BLaER1 (cell line): ENCODE measurements around the gene ABCF2.

Source experiments
- H3K27ac ChIP-seq: shearing (Covaris generic); formaldehyde crosslinking; 2 replicates; pipeline ENCODE4 v1.8.1; 2022
- H3K27me3 ChIP-seq: shearing (Covaris generic); formaldehyde crosslinking; 2 replicates; pipeline ENCODE4 v1.8.1; 2022
- H3K36me3 ChIP-seq: shearing (Covaris generic); formaldehyde crosslinking; 2 replicates; pipeline ENCODE4 v1.8.1; 2022
- H3K4me1 ChIP-seq: shearing (Covaris generic); formaldehyde crosslinking; 2 replicates; pipeline ENCODE4 v1.8.1; 2022
- H3K4me2 ChIP-seq: shearing (Covaris generic); formaldehyde crosslinking; 2 replicates; pipeline ENCODE4 v1.8.1; 2022
- H3K4me3 ChIP-seq: shearing (Covaris generic); formaldehyde crosslinking; 2 replicates; pipeline ENCODE4 v1.8.1; 2022
- H3K9ac ChIP-seq: shearing (Covaris generic); formaldehyde crosslinking; 2 replicates; pipeline ENCODE4 v1.8.1; 2022
- H3K9me3 ChIP-seq: shearing (Covaris generic); formaldehyde crosslinking; 2 replicates; pipeline ENCODE4 v1.8.1; 2022
- H4K20me1 ChIP-seq: shearing (Covaris generic); formaldehyde crosslinking; 2 replicates; pipeline ENCODE4 v1.8.1; 2022
- Cebpa-rat ChIP-seq: shearing (Covaris generic); IDR thresholded peaks from 2 replicates; pipeline ENCODE4 v1.8.1; 2022

The ABCF2 gene

GRCh38 chr7:151226875-151227782, at the start of gene ABCF2:
TSS of gene ABCF2 (minus strand) at chr7:151227205. CDS start at chr7:151226458, 747 bp downstream.
- peak within 1 kb of the TSS; percentile 97 for H3K4me2 ChIP-seq
- no peaks in the 10 kb centered on the region for H3K27me3 ChIP-seq
- H4K20me1 ChIP-seq: peaks cover 25% of the 10 kb centered on the region
- no peaks in the 10 kb centered on the region for H3K9me3 ChIP-seq
- peak within 1 kb of the TSS; percentile 92 for H3K4me3 ChIP-seq
- peak within 1 kb of the TSS; percentile 87 for H3K27ac ChIP-seq
- H3K9ac ChIP-seq: peak within 1 kb of the TSS; percentile 90
- peaks cover 32% of the 10 kb centered on the region for H3K4me1 ChIP-seq
- TF ChIP-seq Cebpa-rat: peak; percentile 98
- H3K36me3 ChIP-seq: peaks cover 36% of the 10 kb centered on the region

- no peaks in the 10 kb centered on the region for H3K9me3 ChIP-seq
- H3K9ac ChIP-seq: no peak overlapping the region
- H3K36me3 ChIP-seq: no peaks in the 10 kb centered on the region
- H4K20me1 ChIP-seq: no peaks in the 10 kb centered on the region
- H3K4me2 ChIP-seq: peak overlapping the region; percentile 80
- no peak for TF ChIP-seq Cebpa-rat
- H3K4me1 ChIP-seq: peaks cover 13% of the 10 kb centered on the region; the same call in 1 of the 2 replicates
- H3K27me3 ChIP-seq: peaks cover 31% of the 10 kb centered on the region
- no peak overlapping the region for H3K4me3 ChIP-seq
- no peak overlapping the region for H3K27ac ChIP-seq
Measured at GRCh38 chr7:151275813-151276577, 49.0 kb upstream of the ABCF2 start.

DNA sequence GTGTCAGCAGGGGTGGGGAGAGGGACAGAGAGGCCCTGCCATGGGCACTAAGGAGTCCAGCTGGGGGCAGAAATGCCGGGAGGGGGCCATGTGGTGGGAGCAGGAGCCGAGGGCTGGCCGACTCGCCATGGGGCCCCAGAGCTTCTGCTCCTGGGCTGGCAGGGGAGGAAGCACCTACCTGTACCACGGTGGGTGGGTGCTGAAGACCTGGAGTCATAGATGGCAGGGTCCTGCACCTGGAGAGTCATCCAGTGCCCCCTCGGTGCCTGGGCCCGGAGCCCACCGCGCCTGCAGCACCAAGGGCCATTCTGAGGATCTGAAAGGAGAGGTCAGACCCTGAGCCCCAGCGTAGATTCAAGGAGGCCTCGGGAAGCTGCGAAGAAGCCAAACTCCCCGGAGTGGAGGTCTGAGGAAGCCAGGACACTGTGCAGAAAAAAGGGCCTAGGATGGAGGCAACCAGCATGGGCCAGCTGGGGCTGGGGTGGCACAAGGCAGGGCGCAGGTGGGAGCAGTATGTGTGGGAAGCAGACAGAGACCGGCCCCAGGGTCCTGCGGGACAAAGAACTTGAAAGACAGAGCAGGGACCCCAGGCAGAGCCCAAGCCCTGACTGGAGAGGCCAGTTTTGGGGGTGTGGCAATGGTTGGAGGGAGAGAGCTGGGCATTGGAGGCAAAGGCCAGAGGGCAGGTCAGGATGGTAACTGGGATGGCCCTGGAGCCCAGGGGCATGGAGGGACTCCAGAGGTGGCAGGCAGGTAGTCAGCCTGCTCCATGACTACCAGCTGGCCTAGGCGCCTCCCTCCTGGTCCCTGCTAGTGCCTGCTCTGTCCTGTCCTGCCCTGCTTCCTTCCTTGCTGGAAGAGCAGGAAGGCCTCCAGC, 48.2 kb upstream of the ABCF2 start:
- Histone ChIP-seq H3K4me2 (no peak overlapping the region), H3K27me3 (peaks cover 31% of the 10 kb centered on the region), H3K4me3 (no peak overlapping the region), H3K36me3 (no peaks in the 10 kb centered on the region), H3K9me3 (no peaks in the 10 kb centered on the region), H3K27ac (no peak overlapping the region), H4K20me1 (no peaks in the 10 kb centered on the region), H3K9ac (no peak overlapping the region), H3K4me1 (peaks cover 13% of the 10 kb centered on the region; the same call in 1 of the 2 replicates)
- no peak for TF ChIP-seq Cebpa-rat

DNA sequence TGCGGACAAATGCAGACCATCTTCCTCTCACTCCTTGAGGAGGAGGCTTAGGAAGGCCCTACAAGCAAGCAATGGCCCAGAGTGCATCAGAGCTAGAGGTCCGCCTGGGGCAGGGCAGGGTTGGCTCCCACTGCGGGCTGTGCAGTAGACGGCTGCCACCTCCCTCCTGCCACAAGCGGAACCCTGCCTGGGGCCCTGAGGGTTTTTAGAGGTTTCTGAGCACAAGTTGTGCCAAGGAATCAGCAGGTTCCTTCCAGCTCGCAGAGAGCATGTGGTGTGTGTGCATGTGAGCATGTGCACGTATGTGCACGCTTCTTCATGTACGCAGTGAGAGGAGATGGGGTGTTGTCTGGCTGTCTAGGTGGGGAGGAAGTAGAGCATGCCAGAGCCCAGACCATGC, 47.4 kb upstream of the ABCF2 start:
- no peak for TF ChIP-seq Cebpa-rat
- Histone ChIP-seq H3K4me1 (peaks cover 13% of the 10 kb centered on the region; the same call in 1 of the 2 replicates), H3K9me3 (no peaks in the 10 kb centered on the region), H3K36me3 (no peaks in the 10 kb centered on the region), H3K9ac (no peak overlapping the region), H4K20me1 (no peaks in the 10 kb centered on the region), H3K27me3 (peaks cover 31% of the 10 kb centered on the region), H3K4me3 (no peak overlapping the region), H3K4me2 (no peak overlapping the region), H3K27ac (no peak overlapping the region)

DNA sequence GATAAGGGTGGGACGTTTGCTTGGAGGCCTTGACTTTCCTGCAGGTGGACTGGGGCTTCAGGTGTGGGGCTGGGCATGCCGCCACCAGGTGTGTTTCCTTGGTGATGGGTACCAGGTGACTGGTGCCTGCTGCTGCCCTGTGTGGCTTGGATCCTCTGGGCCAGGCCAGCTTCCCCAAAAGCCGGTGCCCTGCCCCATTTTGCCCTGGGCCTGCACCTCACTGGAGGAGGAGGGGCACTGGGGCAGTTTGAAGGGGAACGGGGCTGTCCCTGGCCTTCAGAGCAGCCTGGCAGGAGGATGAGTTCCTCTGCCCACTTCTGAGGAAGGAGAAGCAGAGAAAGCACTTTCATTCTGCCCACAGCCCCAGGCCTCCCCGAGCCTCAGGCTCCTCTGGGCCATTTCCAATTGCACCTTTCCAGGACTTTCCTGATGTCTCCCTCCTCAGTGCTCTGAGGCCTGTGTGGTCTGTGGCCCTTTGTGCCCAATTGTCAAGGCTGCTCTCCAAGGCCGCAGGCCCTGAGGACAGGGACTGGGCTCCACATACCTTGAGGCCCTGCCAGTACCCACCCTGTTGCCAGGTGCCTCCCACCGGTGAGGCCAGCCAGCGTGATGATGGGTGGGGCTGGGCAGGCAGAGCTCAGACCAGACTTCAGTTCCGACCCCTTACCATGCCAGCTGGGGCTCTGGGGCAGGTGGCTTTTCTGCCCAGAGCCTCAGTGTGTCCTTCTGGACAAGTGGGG, 46.8 kb upstream of the ABCF2 start:
- no peak overlapping the region for H3K4me3 ChIP-seq
- H3K4me2 ChIP-seq: no peak overlapping the region
- no peaks in the 10 kb centered on the region for H3K9me3 ChIP-seq
- no peak for TF ChIP-seq Cebpa-rat
- peaks cover 31% of the 10 kb centered on the region for H3K27me3 ChIP-seq
- no peak overlapping the region for H3K27ac ChIP-seq
- no peaks in the 10 kb centered on the region for H3K36me3 ChIP-seq
- H4K20me1 ChIP-seq: no peaks in the 10 kb centered on the region
- H3K4me1 ChIP-seq: peaks cover 13% of the 10 kb centered on the region; the same call in 1 of the 2 replicates
- no peak overlapping the region for H3K9ac ChIP-seq

GRCh38 chr7:151272877-151273276, 45.9 kb upstream of the ABCF2 start:
- H3K4me3 ChIP-seq: no peak overlapping the region
- no peaks in the 10 kb centered on the region for H3K36me3 ChIP-seq
- peaks cover 30% of the 10 kb centered on the region for H3K27me3 ChIP-seq
- H3K9me3 ChIP-seq: no peaks in the 10 kb centered on the region
- H3K4me1 ChIP-seq: peaks cover 13% of the 10 kb centered on the region; the same call in 1 of the 2 replicates
- H3K27ac ChIP-seq: no peak overlapping the region
- TF ChIP-seq Cebpa-rat: no peak
- H4K20me1 ChIP-seq: no peaks in the 10 kb centered on the region
- no peak overlapping the region for H3K9ac ChIP-seq
- H3K4me2 ChIP-seq: no peak overlapping the region

GRCh38 chr7:151272405-151272804, 45.4 kb upstream of the ABCF2 start:
- Histone ChIP-seq H3K9me3 (no peaks in the 10 kb centered on the region), H3K36me3 (no peaks in the 10 kb centered on the region), H3K4me2 (no peak overlapping the region), H3K27ac (no peak overlapping the region), H3K9ac (no peak overlapping the region), H4K20me1 (no peaks in the 10 kb centered on the region), H3K27me3 (peaks cover 25% of the 10 kb centered on the region), H3K4me1 (peaks cover 13% of the 10 kb centered on the region; the same call in 1 of the 2 replicates), H3K4me3 (no peak overlapping the region)
- TF ChIP-seq Cebpa-rat: no peak

GRCh38 chr7:151271699-151272355, 44.8 kb upstream of the ABCF2 start:
- Histone ChIP-seq H3K4me1 (peaks cover 9% of the 10 kb centered on the region; the same call in 1 of the 2 replicates), H3K9me3 (no peaks in the 10 kb centered on the region), H3K4me2 (no peak overlapping the region), H3K9ac (no peak overlapping the region), H4K20me1 (no peaks in the 10 kb centered on the region), H3K27ac (no peak overlapping the region), H3K36me3 (no peaks in the 10 kb centered on the region), H3K4me3 (no peak overlapping the region), H3K27me3 (peaks cover 20% of the 10 kb centered on the region)
- peak; percentile 54; the same call in 1 of the 2 replicates for TF ChIP-seq Cebpa-rat
